Loucy (cell line): ENCODE results near the gene MAP3K20.

ENCODE experiments used
- H2AFZ ChIP-seq: fragments of 200-600 bp; sonication (generic); 2 replicates; pipeline ENCODE4 v1.6.0; 2016; ENCODE audit warnings: antibody characterized with exemption, mild to moderate bottlenecking, low read length, moderate library complexity
- H3F3A ChIP-seq: fragments of 200-600 bp; 2 replicates; pipeline ENCODE4 v1.6.0; 2016; ENCODE audit warnings: antibody characterized with exemption, low read depth, mild to moderate bottlenecking
- H3K27me3 ChIP-seq: fragments of 200-600 bp; sonication (generic); 2 replicates; pipeline ENCODE4 v1.6.1; 2014; ENCODE audit warnings: low read length, mild to moderate bottlenecking; ENCODE audit not compliant: insufficient read depth, poor library complexity, severe bottlenecking
- H3K36me3 ChIP-seq: fragments of 200-600 bp; sonication (generic); 2 replicates; pipeline ENCODE4 v1.6.1; 2016; ENCODE audit warnings: low read length; ENCODE audit not compliant: insufficient read depth
- H3K4me1 ChIP-seq: fragments of 200-600 bp; sonication (generic); 2 replicates; pipeline ENCODE4 v1.5.1; 2014; ENCODE audit warnings: low read length, mild to moderate bottlenecking; ENCODE audit not compliant: insufficient read depth, poor library complexity, severe bottlenecking
- H3K4me2 ChIP-seq: fragments of 200-600 bp; sonication (generic); 2 replicates; pipeline ENCODE4 v1.6.0; 2014; ENCODE audit warnings: antibody characterized with exemption, low read length, low read depth, mild to moderate bottlenecking; ENCODE audit not compliant: poor library complexity, severe bottlenecking
- H3K4me3 ChIP-seq: fragments of 200-600 bp; sonication (generic); 2 replicates; pipeline ENCODE4 v1.5.1; 2014; ENCODE audit warnings: low read length, mild to moderate bottlenecking, mixed read lengths; ENCODE audit not compliant: poor library complexity, severe bottlenecking
- H3K79me2 ChIP-seq: fragments of 200-600 bp; sonication (generic); 2 replicates; pipeline ENCODE4 v1.6.1; 2014; ENCODE audit warnings: low read length; ENCODE audit not compliant: insufficient read depth
- H3K9ac ChIP-seq: fragments of 200-600 bp; sonication (generic); 2 replicates; pipeline ENCODE4 v1.6.0; 2014; ENCODE audit warnings: mild to moderate bottlenecking, low read depth, low read length, moderate library complexity; ENCODE audit not compliant: poor library complexity, severe bottlenecking
- H3K9me2 ChIP-seq: fragments of 200-600 bp; sonication (generic); replicated peaks from 2 replicates; pipeline ENCODE4 v1.6.1; 2016; ENCODE audit warnings: low read depth, low read length, mixed read lengths
- H3K9me3 ChIP-seq: fragments of 200-600 bp; sonication (generic); 2 replicates; pipeline ENCODE4 v1.6.1; 2014; ENCODE audit warnings: mild to moderate bottlenecking, antibody characterized with exemption, low read length, low read depth; ENCODE audit not compliant: insufficient read depth
- H4K20me1 ChIP-seq: fragments of 200-600 bp; sonication (generic); 2 replicates; pipeline ENCODE4 v1.6.0; 2014; ENCODE audit warnings: antibody characterized with exemption, low read length, mild to moderate bottlenecking; ENCODE audit not compliant: insufficient read depth, poor library complexity, severe bottlenecking
- CTCF ChIP-seq: fragments of 200-600 bp; sonication (generic); conservative IDR thresholded peaks from 2 replicates; pipeline ENCODE4 v1.5.1; 2014; ENCODE audit warnings: mild to moderate bottlenecking, antibody characterized with exemption, low read length
- EZH2phosphoT487 ChIP-seq: fragments of 200-600 bp; IDR thresholded peaks from 2 replicates; pipeline ENCODE4 v1.6.1; 2018; ENCODE audit warnings: antibody characterized with exemption, mild to moderate bottlenecking, moderate library complexity, borderline replicate concordance

Gene MAP3K20

DNA sequence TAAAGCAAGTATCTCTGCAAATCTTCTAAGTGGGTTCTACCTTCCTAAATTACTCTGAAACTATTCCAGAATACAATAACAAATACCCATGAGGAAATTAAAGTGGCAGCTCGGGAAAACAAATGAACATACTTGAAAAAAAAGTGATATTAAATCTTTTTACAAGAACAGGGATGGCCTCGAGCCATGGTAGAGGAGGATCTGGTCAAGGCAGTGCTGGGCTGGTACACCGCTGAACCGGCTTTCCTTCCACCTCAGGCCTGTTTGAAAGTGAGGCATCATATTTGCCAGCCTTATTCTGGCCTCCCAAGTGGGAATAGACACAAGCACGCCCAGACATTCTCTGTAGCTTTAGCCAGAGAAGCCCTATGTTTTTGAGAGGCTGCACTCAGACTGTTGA lies 154.5 kb downstream of the MAP3K20 start:
- TF ChIP-seq EZH2phosphoT487 (no peak), CTCF (no peak)
- H3K9me3 ChIP-seq, result no peaks in the 10 kb centered on the region
- H3K4me1 ChIP-seq, result peaks cover 17% of the 10 kb centered on the region

GRCh38 chr2:173231042-173231441 lies 155.4 kb downstream of the MAP3K20 start:
- no peak overlapping the region for H2AFZ ChIP-seq
- H4K20me1 ChIP-seq, result no peaks in the 10 kb centered on the region
- no peak overlapping the region for H3K4me2 ChIP-seq
- no peaks in the 10 kb centered on the region for H3K9me3 ChIP-seq
- H3K4me1 ChIP-seq, result peaks cover 17% of the 10 kb centered on the region
- no peaks in the 10 kb centered on the region for H3K9me2 ChIP-seq
- H3K9ac ChIP-seq, result no peak overlapping the region
- H3K36me3 ChIP-seq, result no peaks in the 10 kb centered on the region
- TF ChIP-seq CTCF, result no peak
- TF ChIP-seq EZH2phosphoT487, result no peak
- no peak overlapping the region for H3K4me3 ChIP-seq
- no peaks in the 10 kb centered on the region for H3F3A ChIP-seq
- no peaks in the 10 kb centered on the region for H3K27me3 ChIP-seq
- H3K79me2 ChIP-seq, result no peaks in the 10 kb centered on the region

More for the DNA sequence above, 154.5 kb downstream of the MAP3K20 start:
- no peaks in the 10 kb centered on the region for H3F3A ChIP-seq
- no peaks in the 10 kb centered on the region for H3K9me2 ChIP-seq
- no peak overlapping the region for H3K9ac ChIP-seq
- H4K20me1 ChIP-seq, result no peaks in the 10 kb centered on the region
- no peaks in the 10 kb centered on the region for H3K36me3 ChIP-seq
- H3K4me2 ChIP-seq, result no peak overlapping the region
- H3K4me3 ChIP-seq, result no peak overlapping the region
- no peaks in the 10 kb centered on the region for H3K27me3 ChIP-seq
- no peak overlapping the region for H2AFZ ChIP-seq
- H3K79me2 ChIP-seq, result no peaks in the 10 kb centered on the region

GRCh38 chr2:173231465-173231864 lies 155.8 kb downstream of the MAP3K20 start:
- Histone ChIP-seq H3K4me1 (peaks cover 17% of the 10 kb centered on the region), H3F3A (no peaks in the 10 kb centered on the region), H3K4me2 (no peak overlapping the region), H3K79me2 (no peaks in the 10 kb centered on the region), H3K27me3 (no peaks in the 10 kb centered on the region), H4K20me1 (no peaks in the 10 kb centered on the region), H3K9me3 (no peaks in the 10 kb centered on the region), H3K4me3 (no peak overlapping the region), H3K36me3 (no peaks in the 10 kb centered on the region), H3K9me2 (no peaks in the 10 kb centered on the region), H2AFZ (no peak overlapping the region), H3K9ac (no peak overlapping the region)
- no peak for TF ChIP-seq CTCF
- TF ChIP-seq EZH2phosphoT487, result no peak
